Aorta (tissue), 5 donors: ENCODE results near the gene PPP1R1C. TPM values are rescaled to one million over a fixed set of nuclear protein-coding genes. Genes with fewer than 3 reads are reported as not detected.
A peak's percentile ranks its signal among the peaks of the same experiment; 100 is the strongest.

ENCODE experiments used
- ATAC-seq: fragments of 200-7000 bp; cut with Tn5 transposase; one replicate; pipeline ENCODE4 v1.9.1; 2022; ENCODE audit warnings: moderate library complexity; ENCODE audit not compliant: low FRiP score
- DNase-seq, 2 donors: peaks; one replicate each; pipeline ENCODE4 v3.0.0-alpha.2; 2020
- H3K27ac ChIP-seq, 2 donors: one replicate each; pipeline ENCODE4 v1.5.1; 2013; ENCODE audit warnings: low read length in 2 of 2, mild to moderate bottlenecking in 2 of 2, moderate library complexity in 2 of 2, control low read depth in 1 of 2, inconsistent platforms in 1 of 2, low read depth in 1 of 2
- H3K27me3 ChIP-seq, 2 donors: one replicate each; pipeline ENCODE4 v1.6.1; 2013; ENCODE audit warnings: control low read depth in 1 of 2, low read length in 1 of 2, mild to moderate bottlenecking in 1 of 2, moderate library complexity in 1 of 2; ENCODE audit not compliant: insufficient read depth in 2 of 2, control insufficient read depth in 1 of 2
- H3K36me3 ChIP-seq, 2 donors: one replicate each; pipeline ENCODE4 v1.6.1; 2013; ENCODE audit warnings: control low read depth in 1 of 2, low read length in 1 of 2, mild to moderate bottlenecking in 1 of 2; ENCODE audit not compliant: insufficient read depth in 2 of 2, control insufficient read depth in 1 of 2
- H3K4me1 ChIP-seq, 2 donors: one replicate each; pipeline ENCODE4 v1.6.1; 2013; ENCODE audit warnings: low read length in 2 of 2, control low read depth in 1 of 2, mild to moderate bottlenecking in 1 of 2, moderate library complexity in 1 of 2; ENCODE audit not compliant: insufficient read depth in 2 of 2, control insufficient read depth in 1 of 2
- H3K4me3 ChIP-seq, 2 donors: one replicate each; pipeline ENCODE4 v1.5.1; 2013; ENCODE audit warnings: low read length in 2 of 2, control low read depth in 1 of 2, mild to moderate bottlenecking in 1 of 2
- H3K9me3 ChIP-seq: one replicate; pipeline ENCODE4 v1.6.1; 2013; ENCODE audit warnings: mild to moderate bottlenecking, low read length; ENCODE audit not compliant: control insufficient read depth
- WGBS, 2 donors: extraction: QIAGEN DNeasy Blood & Tissue Kit; methylation state at CpG; one replicate each; pipeline ENCODE4 v1.1.7; 2013; 5-methylcytosine and 5-hydroxymethylcytosine counted together
- intact Hi-C, 2 donors: fragments of 100-400 bp; cut with DNase I; formaldehyde crosslinking; loops; one replicate each; pipeline versions ENCODE4 v1.14.2 to v1.15.0; 2022
- polyA plus RNA-seq, 2 donors: library from polyadenylated mRNA; stranded (reverse); fragments of 200-250 nt; gene quantifications; one replicate each; pipeline ENCODE4 v1.2.3, GENCODE V29; 2013
- total RNA-seq, 2 donors: library from RNA; stranded (reverse); fragmentation: NEBNext Ultra II Directional; extraction: Animal tissue kit (Norgen Biotek cat#: 25700); gene quantifications; one replicate each; pipeline ENCODE4 v1.2.1, GENCODE V29; 2021
- donor health status: healthy with polysubstance abuse.
- donor health status: Bipolar disorder and iron deficiency.
- donor health status: DM: no; HTN: no; CAD: no.
- donor health status: DM: no; HTN: no; CAD: no.
- donor health status: DM: yes; HTN: yes; CAD: no.

PPP1R1C gene
- total and polyA plus RNA-seq, 4 donors, result 0.54 to 1.6 (median 1.1) TPM

- ATAC-seq, result no peak
- Histone ChIP-seq H3K9me3 (no peaks in the 10 kb centered on the region), H3K4me3 (no peak overlapping the region), H3K27ac (no peak overlapping the region), H3K27me3 (no peaks in the 10 kb centered on the region), H3K4me1 (peaks cover 1 to 2% of the 10 kb centered on the region in 2 donors), H3K36me3 (no peaks in the 10 kb centered on the region)
- intact Hi-C loops, result loop anchor here in 1 of 2 donors (10.0 kb wide), 1 partner anchor 108 kb away; no protein-coding TSS in a partner anchor
- WGBS, 2 donors, result 88 to 92% methylated on average over 3 of the region's 3 CpGs
- no peak for DNase-seq
Measured at GRCh38 chr2:182062329-182062972, 76.8 kb downstream of the PPP1R1C start.

GRCh38 chr2:182064019-182064778, 78.5 kb downstream of the PPP1R1C start:
- WGBS, 2 donors, result 3 to 14% methylated on average over 3 of the region's 3 CpGs
- Histone ChIP-seq H3K27ac (peak overlapping the region; percentile 43 to 51), H3K4me3 (no peak overlapping the region), H3K9me3 (no peaks in the 10 kb centered on the region), H3K36me3 (no peaks in the 10 kb centered on the region), H3K4me1 (peaks cover 2 to 9% of the 10 kb centered on the region in 2 donors), H3K27me3 (no peaks in the 10 kb centered on the region)
- peak in 1 of 2 donors; percentile 66 for DNase-seq
- ATAC-seq, result peak; percentile 67
- intact Hi-C loops, result loop anchor here in 1 of 2 donors (10.0 kb wide), 1 partner anchor 109 kb away; no protein-coding TSS in a partner anchor

DNA sequence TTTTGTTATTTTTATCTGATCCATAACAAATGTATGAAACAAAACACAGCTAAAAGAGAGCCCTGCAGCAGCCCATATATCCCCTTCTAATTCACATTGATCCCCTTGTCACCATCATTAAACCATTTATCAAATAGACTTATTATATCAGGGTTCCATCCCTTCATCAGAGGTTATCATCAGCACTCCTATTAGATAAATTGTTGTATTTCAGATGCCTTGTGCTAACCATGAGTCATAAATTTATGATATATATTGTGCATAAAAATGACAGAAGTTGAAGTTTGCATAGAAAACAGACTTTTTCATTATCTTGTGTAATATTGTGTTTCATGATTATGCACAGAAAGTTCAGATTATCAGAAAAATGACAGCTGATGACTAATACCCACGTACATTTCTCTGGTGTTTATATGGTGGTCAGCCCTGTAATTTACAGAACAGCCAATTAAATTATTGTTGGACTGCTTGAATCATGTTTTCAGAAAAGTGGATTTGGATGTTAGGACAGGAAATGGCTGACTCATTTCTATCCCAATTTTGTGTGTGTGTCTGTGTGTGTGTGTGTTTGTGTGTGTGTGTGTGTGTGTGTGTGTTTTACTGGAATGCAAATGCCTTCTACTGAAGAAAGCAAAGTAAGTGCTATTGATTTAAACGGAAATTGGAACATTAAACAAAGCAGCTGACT, 80.9 kb downstream of the PPP1R1C start:
- ATAC-seq, result no peak
- no peak for DNase-seq
- Histone ChIP-seq H3K36me3 (no peaks in the 10 kb centered on the region), H3K4me3 (no peak overlapping the region), H3K9me3 (no peaks in the 10 kb centered on the region), H3K27me3 (no peaks in the 10 kb centered on the region), H3K4me1 (peaks cover 2 to 9% of the 10 kb centered on the region in 2 donors), H3K27ac (no peak overlapping the region)
- WGBS, 2 donors, result 16 to 23% methylated on average over 2 of the region's 2 CpGs
- intact Hi-C loops, result loop anchor here in 1 of 2 donors (10.0 kb wide), 1 partner anchor 112 kb away; no protein-coding TSS in a partner anchor

DNA sequence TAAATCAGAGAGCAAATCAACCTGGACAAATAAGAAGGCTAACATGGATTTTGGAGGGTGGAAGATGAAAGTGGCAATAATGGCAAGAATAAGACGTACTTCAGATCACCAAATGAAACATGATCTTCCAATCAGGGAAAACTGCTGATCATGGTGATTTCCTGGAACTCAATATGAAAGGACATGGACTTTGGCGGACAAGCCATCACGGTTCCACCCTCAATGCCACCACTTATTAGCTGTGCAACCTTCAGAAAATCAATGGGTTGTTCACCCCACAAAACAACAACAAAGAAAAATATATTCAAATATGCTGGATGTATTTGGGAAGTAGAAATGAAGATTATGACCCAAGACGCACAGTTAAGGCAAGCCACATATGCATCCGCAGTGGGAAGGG, 81.7 kb downstream of the PPP1R1C start:
- ATAC-seq, result no peak
- H3K27ac ChIP-seq, result no peak overlapping the region
- WGBS, 2 donors, result 96 to 98% methylated on average over 5 of the region's 5 CpGs
- H3K4me3 ChIP-seq, result no peak overlapping the region
- intact Hi-C loops, result loop anchor here in 1 of 2 donors (10.0 kb wide), 1 partner anchor 113 kb away; no protein-coding TSS in a partner anchor
- no peaks in the 10 kb centered on the region for H3K36me3 ChIP-seq
- H3K4me1 ChIP-seq, result peaks cover 2 to 9% of the 10 kb centered on the region in 2 donors
- H3K27me3 ChIP-seq, result no peaks in the 10 kb centered on the region
- DNase-seq, result no peak
- no peaks in the 10 kb centered on the region for H3K9me3 ChIP-seq

DNA sequence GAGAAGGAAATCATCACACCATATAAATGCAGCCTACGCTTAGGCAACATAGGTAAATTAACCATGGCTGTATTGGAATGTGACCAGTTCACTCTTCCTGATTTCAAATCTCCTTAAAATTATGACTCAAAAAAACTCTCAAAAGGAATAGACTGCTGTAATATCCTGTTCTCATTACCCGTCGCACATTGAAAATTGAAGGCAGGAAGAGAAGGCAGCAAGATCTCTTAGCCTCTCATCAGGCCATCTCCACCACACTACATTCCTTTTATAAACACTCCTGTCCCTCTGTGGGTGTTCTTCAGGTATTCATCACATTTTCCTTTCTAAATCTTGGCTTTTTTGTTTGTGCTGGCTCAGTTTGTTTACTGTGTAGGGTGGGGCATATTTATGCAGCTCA, 83.2 kb downstream of the PPP1R1C start:
- ATAC-seq (no peak), DNase-seq (no peak)
- no peak overlapping the region for H3K27ac ChIP-seq
- H3K4me1 ChIP-seq, result peaks cover 2 to 9% of the 10 kb centered on the region in 2 donors
- H3K36me3 ChIP-seq, result no peaks in the 10 kb centered on the region
- no peak overlapping the region for H3K4me3 ChIP-seq
- WGBS, 2 donors, result 82 to 88% methylated on average over 3 of the region's 3 CpGs
- no peaks in the 10 kb centered on the region for H3K9me3 ChIP-seq
- no peaks in the 10 kb centered on the region for H3K27me3 ChIP-seq
- intact Hi-C loops, result loop anchor here in 1 of 2 donors (10.0 kb wide), 1 partner anchor 114 kb away; no protein-coding TSS in a partner anchor

DNA sequence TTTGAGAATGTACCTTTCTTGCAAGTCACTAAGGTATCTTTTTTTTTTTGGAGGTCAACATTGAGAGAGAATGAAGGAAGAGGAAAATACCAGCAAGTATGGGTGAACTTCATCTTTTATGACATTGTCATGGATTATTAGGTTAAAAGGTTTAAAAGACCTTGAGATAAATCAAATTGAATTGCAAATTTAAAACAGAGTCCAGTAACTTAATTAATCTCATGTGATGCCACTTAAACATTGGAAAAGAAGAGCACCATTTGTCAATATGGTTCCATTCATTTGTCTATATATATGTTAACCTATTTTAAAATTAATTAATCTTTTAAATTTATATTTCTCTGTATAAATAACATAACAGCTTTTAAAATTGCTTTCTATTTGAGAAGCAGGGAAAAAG, 83.8 kb downstream of the PPP1R1C start:
- Histone ChIP-seq H3K4me1 (peaks cover under 1 to 9% of the 10 kb centered on the region in 2 donors), H3K9me3 (no peaks in the 10 kb centered on the region), H3K27me3 (no peaks in the 10 kb centered on the region), H3K36me3 (no peaks in the 10 kb centered on the region), H3K27ac (no peak overlapping the region), H3K4me3 (no peak overlapping the region)
- intact Hi-C loops, result loop anchor here in 1 of 2 donors (10.0 kb wide), 1 partner anchor 115 kb away; no protein-coding TSS in a partner anchor
- DNase-seq (no peak), ATAC-seq (no peak)

GRCh38 chr2:182069908-182070307, 84.3 kb downstream of the PPP1R1C start:
- no peaks in the 10 kb centered on the region for H3K36me3 ChIP-seq
- peaks cover 0 to 9% of the 10 kb centered on the region in 2 donors for H3K4me1 ChIP-seq
- H3K4me3 ChIP-seq, result no peak overlapping the region
- WGBS, 2 donors, result 93 to 100% methylated on average over 2 of the region's 2 CpGs
- H3K9me3 ChIP-seq, result no peaks in the 10 kb centered on the region
- no peaks in the 10 kb centered on the region for H3K27me3 ChIP-seq
- H3K27ac ChIP-seq, result no peak overlapping the region
- intact Hi-C loops, result loop anchor here (10.0 kb wide), 1 partner anchor 115 kb away; no protein-coding TSS in a partner anchor
- DNase-seq, result no peak
- no peak for ATAC-seq

DNA sequence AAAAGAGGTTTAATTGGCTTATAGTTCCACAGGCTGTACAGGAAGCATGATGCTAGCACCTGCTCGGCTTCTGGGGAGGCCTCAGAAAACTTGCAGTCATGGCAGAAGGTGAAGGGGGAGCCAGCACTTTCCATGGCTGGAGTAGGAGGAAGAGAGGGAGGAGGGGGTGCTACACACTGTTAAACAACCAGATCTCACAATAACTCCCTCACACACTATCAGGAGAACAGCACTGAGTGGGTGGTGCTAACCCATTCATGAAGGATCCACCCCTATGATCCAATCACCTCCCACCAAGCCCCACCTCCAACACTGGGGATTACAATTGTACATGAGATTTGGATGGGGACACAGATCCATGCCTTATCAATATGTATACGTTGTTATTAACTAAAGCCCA, 85.1 kb downstream of the PPP1R1C start:
- Histone ChIP-seq H3K27me3 (no peaks in the 10 kb centered on the region), H3K36me3 (no peaks in the 10 kb centered on the region), H3K27ac (no peak overlapping the region), H3K4me3 (no peak overlapping the region), H3K4me1 (peaks cover 0 to 9% of the 10 kb centered on the region in 2 donors), H3K9me3 (no peaks in the 10 kb centered on the region)
- WGBS, 2 donors, result 97 to 98% methylated on average over 2 of the region's 2 CpGs
- DNase-seq (no peak), ATAC-seq (no peak)
- intact Hi-C loops, result loop anchor here in 1 of 2 donors (10.0 kb wide), 1 partner anchor 116 kb away; no protein-coding TSS in a partner anchor
